Vagina (tissue), 2 donors: ENCODE data around the gene DGKI. TPM values are rescaled to one million over a fixed set of nuclear protein-coding genes. Genes with fewer than 3 reads are reported as not detected.

Source experiments
- DNase-seq, 2 donors: peaks; one replicate each; pipeline ENCODE4 v3.0.0-alpha.2; 2017; ENCODE audit errors: extremely low spot score in 2 of 2
- H3K27ac ChIP-seq: fragments of 200-600 bp; sonication (generic); one replicate; pipeline ENCODE4 v1.5.1; 2019
- H3K27me3 ChIP-seq: fragments of 200-600 bp; sonication (generic); one replicate; pipeline ENCODE4 v1.5.1; 2019
- H3K36me3 ChIP-seq, 2 donors: fragments of 200-600 bp; sonication (generic); one replicate each; pipeline ENCODE4 v1.5.1; 2017 to 2019
- H3K4me1 ChIP-seq: fragments of 200-600 bp; sonication (generic); one replicate; pipeline ENCODE4 v1.5.1; 2019
- H3K4me3 ChIP-seq, 2 donors: fragments of 200-600 bp; sonication (generic); 1 replicate in 1 of 2; 2 replicates in 1 of 2; pipeline ENCODE4 v1.5.1; 2016 to 2019
- H3K9me3 ChIP-seq: fragments of 200-600 bp; sonication (generic); one replicate; pipeline ENCODE4 v1.5.1; 2019
- POLR2A ChIP-seq, 2 donors: fragments of 450-650 bp; IDR thresholded peaks; one replicate each; pipeline ENCODE4 v1.6.1; 2017; ENCODE audit warnings: antibody characterized with exemption in 2 of 2, mild to moderate bottlenecking in 2 of 2, moderate library complexity in 2 of 2
- POLR2AphosphoS5 ChIP-seq, 2 donors: sonication (generic); formaldehyde crosslinking; IDR thresholded peaks; one replicate each; pipeline ENCODE4 v1.9.0; 2017; ENCODE audit warnings: antibody characterized with exemption in 2 of 2, mild to moderate bottlenecking in 2 of 2, low read depth in 1 of 2; ENCODE audit not compliant: insufficient read depth in 1 of 2
- intact Hi-C: fragments of 100-400 bp; cut with DNase I; formaldehyde crosslinking; loops from one replicate; pipeline ENCODE4 v1.15.1; 2023
- total RNA-seq: library from RNA; depleted of rRNA; stranded (reverse); fragments of >200 nt; gene quantifications from one replicate; pipeline ENCODE4 v1.2.3, GENCODE V29; 2016
- TF ChIP-seq, protein P1 (sequence below), 3 experiments: fragments of 450-650 bp in 2 of 3; fragments of 200-600 bp in 1 of 3; sonication (generic) in 1 of 3; IDR thresholded peaks; one replicate each; pipeline ENCODE4 v1.5.1; 2017 to 2019; ENCODE audit warnings: antibody characterized with exemption in 3 of 3, mild to moderate bottlenecking in 2 of 3, moderate library complexity in 2 of 3

DGKI gene
- total RNA-seq, 1 donor from 2014 or later, result 1.2 TPM

DNA sequence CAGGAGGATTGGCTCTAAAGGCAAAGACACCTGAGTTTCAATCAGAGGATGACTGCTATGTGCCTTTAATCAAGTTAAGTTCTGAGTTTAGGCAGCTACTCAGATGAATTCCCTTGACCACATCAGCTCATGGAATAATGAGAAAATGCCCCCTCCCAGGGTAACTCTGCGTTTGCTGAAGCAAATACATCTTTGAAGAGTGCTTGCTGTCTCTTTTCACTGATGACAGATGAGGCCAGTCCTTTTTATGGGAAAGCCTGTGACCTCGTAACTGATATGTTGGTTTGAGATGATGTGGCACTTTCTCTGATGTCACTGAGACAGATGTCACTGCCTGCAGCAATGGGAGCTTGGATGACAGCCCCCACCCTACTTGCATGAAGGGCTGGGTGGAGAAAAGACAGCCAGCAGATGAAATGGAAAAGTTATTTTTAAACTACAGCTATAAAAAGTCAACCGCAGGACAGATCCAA, 43.7 kb upstream of the DGKI start:
- no peaks in the 10 kb centered on the region for H3K9me3 ChIP-seq
- H3K27me3 ChIP-seq, result no peaks in the 10 kb centered on the region
- H3K36me3 ChIP-seq, result peaks cover 0 to 31% of the 10 kb centered on the region in 2 donors
- intact Hi-C loops, result loop anchor here (10.0 kb wide), 1 partner anchor 236 kb away; no protein-coding TSS in a partner anchor
- DNase-seq, result no peak
- no peak overlapping the region for H3K4me3 ChIP-seq
- H3K4me1 ChIP-seq, result peaks cover under 1% of the 10 kb centered on the region
- TF ChIP-seq POLR2A (IDR thresholded peaks at IDR 0.05) (no peak), POLR2AphosphoS5 (IDR thresholded peaks at IDR 0.05; ENCODE audit: insufficient read depth in 1 of 2, low read depth in 1 of 2) (no peak)
- TF ChIP-seq, protein P1, sequence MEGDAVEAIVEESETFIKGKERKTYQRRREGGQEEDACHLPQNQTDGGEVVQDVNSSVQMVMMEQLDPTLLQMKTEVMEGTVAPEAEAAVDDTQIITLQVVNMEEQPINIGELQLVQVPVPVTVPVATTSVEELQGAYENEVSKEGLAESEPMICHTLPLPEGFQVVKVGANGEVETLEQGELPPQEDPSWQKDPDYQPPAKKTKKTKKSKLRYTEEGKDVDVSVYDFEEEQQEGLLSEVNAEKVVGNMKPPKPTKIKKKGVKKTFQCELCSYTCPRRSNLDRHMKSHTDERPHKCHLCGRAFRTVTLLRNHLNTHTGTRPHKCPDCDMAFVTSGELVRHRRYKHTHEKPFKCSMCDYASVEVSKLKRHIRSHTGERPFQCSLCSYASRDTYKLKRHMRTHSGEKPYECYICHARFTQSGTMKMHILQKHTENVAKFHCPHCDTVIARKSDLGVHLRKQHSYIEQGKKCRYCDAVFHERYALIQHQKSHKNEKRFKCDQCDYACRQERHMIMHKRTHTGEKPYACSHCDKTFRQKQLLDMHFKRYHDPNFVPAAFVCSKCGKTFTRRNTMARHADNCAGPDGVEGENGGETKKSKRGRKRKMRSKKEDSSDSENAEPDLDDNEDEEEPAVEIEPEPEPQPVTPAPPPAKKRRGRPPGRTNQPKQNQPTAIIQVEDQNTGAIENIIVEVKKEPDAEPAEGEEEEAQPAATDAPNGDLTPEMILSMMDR (IDR thresholded peaks at IDR 0.05), result no peak
- H3K27ac ChIP-seq, result no peak overlapping the region

- peaks cover 5% of the 10 kb centered on the region for H3K4me1 ChIP-seq
Measured at GRCh38 chr7:137888241-137888640, 41.5 kb upstream of the DGKI start.

DNA sequence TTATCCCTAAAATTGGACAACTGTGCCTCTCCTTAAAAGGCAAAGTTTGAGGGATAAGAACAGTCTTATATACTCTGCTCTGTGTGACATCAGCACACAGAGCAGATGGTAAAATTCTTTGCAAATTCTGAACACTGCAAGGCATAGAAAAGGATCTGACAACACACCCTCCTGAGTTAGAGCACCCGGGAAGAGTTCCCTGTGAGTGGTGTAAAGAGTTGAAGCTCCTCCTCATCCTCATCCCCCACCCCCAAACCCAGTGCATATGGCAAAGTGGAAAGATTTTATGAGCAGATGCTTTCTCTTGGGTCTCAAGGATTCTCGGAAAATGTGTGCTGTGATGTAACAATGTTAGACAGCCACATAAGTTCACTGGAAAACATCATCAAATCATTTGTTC, 40.0 kb upstream of the DGKI start:
- Histone ChIP-seq H3K27me3 (no peaks in the 10 kb centered on the region), H3K27ac (no peak overlapping the region), H3K9me3 (no peaks in the 10 kb centered on the region), H3K4me3 (no peak overlapping the region), H3K4me1 (peaks cover 5% of the 10 kb centered on the region), H3K36me3 (peaks cover 4 to 44% of the 10 kb centered on the region in 2 donors)
- DNase-seq, result no peak
- intact Hi-C loops, result no loop called here
- TF ChIP-seq, protein P1 (IDR thresholded peaks at IDR 0.05), result no peak
- TF ChIP-seq POLR2A (IDR thresholded peaks at IDR 0.05), result no peak

More at GRCh38 chr7:137888241-137888640, 41.5 kb upstream of the DGKI start:
- intact Hi-C loops, result no loop called here
- no peak for DNase-seq
- no peaks in the 10 kb centered on the region for H3K27me3 ChIP-seq
- H3K27ac ChIP-seq, result no peak overlapping the region
- TF ChIP-seq POLR2A (IDR thresholded peaks at IDR 0.05), result no peak
- no peak for TF ChIP-seq POLR2AphosphoS5 (IDR thresholded peaks at IDR 0.05; ENCODE audit: insufficient read depth in 1 of 2, low read depth in 1 of 2)
- TF ChIP-seq, protein P1 (IDR thresholded peaks at IDR 0.05), result no peak
- no peaks in the 10 kb centered on the region for H3K9me3 ChIP-seq
- no peak overlapping the region for H3K4me3 ChIP-seq
- peaks cover 0 to 38% of the 10 kb centered on the region in 2 donors for H3K36me3 ChIP-seq

DNA sequence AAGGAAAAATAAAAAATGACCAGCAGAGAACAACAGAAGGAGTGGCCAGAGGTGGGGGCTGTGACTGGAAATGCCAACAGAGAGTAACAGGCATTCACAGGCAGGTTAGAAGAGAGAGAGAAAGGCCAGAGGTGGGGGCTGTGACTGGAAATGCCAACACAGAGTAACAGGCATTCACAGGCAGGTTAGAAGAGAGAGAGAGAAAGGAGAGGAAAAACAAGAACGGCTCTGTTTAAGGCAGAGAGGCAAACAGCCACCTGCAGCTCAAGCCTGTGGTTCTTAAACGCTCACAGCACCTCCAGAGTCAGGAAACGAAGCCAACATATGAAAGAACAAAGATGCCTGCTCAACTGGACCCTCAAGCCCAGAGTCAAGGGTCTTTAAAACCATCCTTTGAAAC, 39.5 kb upstream of the DGKI start:
- DNase-seq, result no peak
- TF ChIP-seq POLR2AphosphoS5 (IDR thresholded peaks at IDR 0.05; ENCODE audit: insufficient read depth in 1 of 2, low read depth in 1 of 2) (no peak), POLR2A (IDR thresholded peaks at IDR 0.05) (no peak)
- TF ChIP-seq, protein P1 (IDR thresholded peaks at IDR 0.05), result no peak
- H3K36me3 ChIP-seq, result peaks cover 8 to 47% of the 10 kb centered on the region in 2 donors
- no peaks in the 10 kb centered on the region for H3K27me3 ChIP-seq
- H3K9me3 ChIP-seq, result no peaks in the 10 kb centered on the region
- intact Hi-C loops, result no loop called here
- H3K27ac ChIP-seq, result no peak overlapping the region
- H3K4me3 ChIP-seq, result no peak overlapping the region
- peaks cover 5% of the 10 kb centered on the region for H3K4me1 ChIP-seq

DNA sequence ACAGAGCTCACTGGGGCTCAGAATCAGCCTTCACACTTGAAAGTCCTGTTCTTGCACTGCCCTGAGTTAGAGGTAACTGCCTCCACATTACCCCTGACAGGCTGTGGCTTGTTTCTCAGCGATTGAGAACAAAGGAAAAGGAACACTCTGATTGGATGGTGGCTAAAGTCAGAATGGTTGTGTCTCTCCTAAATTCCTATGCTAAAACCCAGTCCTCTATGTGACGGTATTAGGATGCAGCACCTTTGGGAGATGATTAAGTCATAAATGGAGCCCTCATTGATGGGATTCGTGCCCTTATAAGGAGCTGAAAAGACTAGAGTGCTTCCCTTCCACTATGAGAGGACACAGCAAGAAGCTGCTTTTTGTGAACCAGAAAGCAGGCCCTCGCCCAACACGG, 38.9 kb upstream of the DGKI start:
- TF ChIP-seq, protein P1 (IDR thresholded peaks at IDR 0.05), result no peak
- TF ChIP-seq POLR2A (IDR thresholded peaks at IDR 0.05), result no peak
- no peak for TF ChIP-seq POLR2AphosphoS5 (IDR thresholded peaks at IDR 0.05; ENCODE audit: insufficient read depth in 1 of 2, low read depth in 1 of 2)
- intact Hi-C loops, result no loop called here
- H3K9me3 ChIP-seq, result no peaks in the 10 kb centered on the region
- peaks cover 6% of the 10 kb centered on the region for H3K4me1 ChIP-seq
- H3K36me3 ChIP-seq, result peaks cover 9 to 50% of the 10 kb centered on the region in 2 donors
- no peak for DNase-seq
- no peak overlapping the region for H3K4me3 ChIP-seq
- H3K27me3 ChIP-seq, result no peaks in the 10 kb centered on the region
- no peak overlapping the region for H3K27ac ChIP-seq
